GM13976 (cell line): Measurements from ENCODE around the gene NAGA.

ENCODE experiments used
- DNase-seq: peaks from one replicate; pipeline ENCODE4 v3.0.0; 2012; ENCODE audit warnings: low spot score
- CTCF ChIP-seq: IDR thresholded peaks from 2 replicates; pipeline ENCODE4 v1.5.1; 2012; ENCODE audit warnings: borderline replicate concordance, mild to moderate bottlenecking; ENCODE audit not compliant: insufficient read depth; ENCODE audit errors: extremely low read depth, missing control alignments, control extremely low read depth
- in situ Hi-C: fragments of 300-500 bp; cut with MboI; formaldehyde crosslinking; loops from one replicate; pipeline ENCODE4 v1.12.0; 2022; ENCODE audit warnings: low sequenced_read_pairs, mixed read lengths, inconsistent platforms; ENCODE audit not compliant: unreplicated experiment

NAGA gene

GRCh38 chr22:42101199-42101598 is 30.6 kb upstream of the NAGA start:
- in situ Hi-C loops = no loop called here
- DNase-seq = no peak
- TF ChIP-seq CTCF = no peak

- in situ Hi-C loops = loop anchor here (10.0 kb wide), 1 partner anchor 343 kb away; the partner anchor contains the start of gene NFAM1
- TF ChIP-seq CTCF = no peak
- DNase-seq = no peak
Measured at GRCh38 chr22:42091455-42091782, 20.8 kb upstream of the NAGA start.

GRCh38 chr22:42090596-42091454 is 20.2 kb upstream of the NAGA start, which contains the start of gene NDUFA6:
Gene NDUFA6 (minus strand): TSS chr22:42090772. CDS start chr22:42090744, 28 bp downstream.
- in situ Hi-C loops = loop anchor here (10.0 kb wide), 1 partner anchor 344 kb away; the partner anchor contains the start of gene NFAM1
- TF ChIP-seq CTCF = peak; percentile 99
- DNase-seq = peak; percentile 99

GRCh38 chr22:42086051-42086450 is 15.4 kb upstream of the NAGA start:
- TF ChIP-seq CTCF = no peak
- in situ Hi-C loops = loop anchor here (10.0 kb wide), 1 partner anchor 111 kb away; no protein-coding TSS in a partner anchor
- DNase-seq = no peak

GRCh38 chr22:42084874-42085273 is 14.3 kb upstream of the NAGA start:
- DNase-seq = no peak
- TF ChIP-seq CTCF = no peak
- in situ Hi-C loops = loop anchor here (10.0 kb wide), 1 partner anchor 110 kb away; no protein-coding TSS in a partner anchor

GRCh38 chr22:42083119-42083518 is 12.5 kb upstream of the NAGA start:
- DNase-seq = no peak
- in situ Hi-C loops = loop anchor here (10.0 kb wide), 1 partner anchor 108 kb away; no protein-coding TSS in a partner anchor
- TF ChIP-seq CTCF = no peak
